ENCODE data around the gene ASCL4. TPM values are rescaled to one million over a fixed set of nuclear protein-coding genes. Genes with fewer than 3 reads are reported as not detected.

ASCL4 gene
- total RNA-seq, 1 experiment from 2014 or later = not detected

- Mint-ChIP-seq H3K4me3 (ENCODE audit: low read depth, unreplicated experiment) (no peak overlapping the region), H3K4me1 (ENCODE audit: low read depth, unreplicated experiment) (no peaks in the 10 kb centered on the region), H3K9me3 (ENCODE audit: low read depth, unreplicated experiment) (no peaks in the 10 kb centered on the region), H3K27me3 (ENCODE audit: unreplicated experiment) (no peaks in the 10 kb centered on the region), H3K27ac (ENCODE audit: unreplicated experiment) (no peak overlapping the region), H3K36me3 (ENCODE audit: insufficient read depth, unreplicated experiment) (peaks cover 21% of the 10 kb centered on the region)
- CTCF ChIA-PET = no interaction called here
- TF ChIP-seq CTCF (IDR thresholded peaks at IDR 0.05; ENCODE audit: unreplicated experiment) = no peak
- no peak for DNase-seq
- intact Hi-C loops (cut with micrococcal nuclease; ENCODE audit: unreplicated experiment) = no loop called here
- no TSS peak for BruUV-seq (replicated peaks)
Observed at GRCh38 chr12:107748472-107748871, 26.0 kb upstream of the ASCL4 start.

GRCh38 chr12:107749083-107749482, 25.4 kb upstream of the ASCL4 start:
- no TSS peak for BruUV-seq (replicated peaks)
- DNase-seq = no peak
- Mint-ChIP-seq H3K4me1 (ENCODE audit: low read depth, unreplicated experiment) (no peaks in the 10 kb centered on the region), H3K27me3 (ENCODE audit: unreplicated experiment) (no peaks in the 10 kb centered on the region), H3K36me3 (ENCODE audit: insufficient read depth, unreplicated experiment) (peaks cover 18% of the 10 kb centered on the region), H3K9me3 (ENCODE audit: low read depth, unreplicated experiment) (no peaks in the 10 kb centered on the region), H3K4me3 (ENCODE audit: low read depth, unreplicated experiment) (no peak overlapping the region), H3K27ac (ENCODE audit: unreplicated experiment) (no peak overlapping the region)
- intact Hi-C loops (cut with micrococcal nuclease; ENCODE audit: unreplicated experiment) = no loop called here
- TF ChIP-seq CTCF (IDR thresholded peaks at IDR 0.05; ENCODE audit: unreplicated experiment) = no peak
- CTCF ChIA-PET = no interaction called here

- Mint-ChIP-seq H3K36me3 (ENCODE audit: insufficient read depth, unreplicated experiment) (peaks cover 34% of the 10 kb centered on the region), H3K27me3 (ENCODE audit: unreplicated experiment) (no peaks in the 10 kb centered on the region), H3K4me3 (ENCODE audit: low read depth, unreplicated experiment) (peak overlapping the region; percentile 85), H3K27ac (ENCODE audit: unreplicated experiment) (peak overlapping the region; percentile 68), H3K9me3 (ENCODE audit: low read depth, unreplicated experiment) (no peaks in the 10 kb centered on the region), H3K4me1 (ENCODE audit: low read depth, unreplicated experiment) (peaks cover 8% of the 10 kb centered on the region)
- intact Hi-C loops (cut with micrococcal nuclease; ENCODE audit: unreplicated experiment) = loop anchor here (5.0 kb wide), 1 partner anchor 72 kb away; the partner anchor contains the start of gene PWP1
- CTCF ChIA-PET = interaction anchor here (0.6 kb wide), 1 partner anchor 88 kb away, joined by 4 read pairs; no protein-coding TSS in a partner anchor
- DNase-seq = peak; percentile 21
- no TSS peak for BruUV-seq (replicated peaks)
- TF ChIP-seq CTCF (IDR thresholded peaks at IDR 0.05; ENCODE audit: unreplicated experiment) = no peak
Observed at GRCh38 chr12:107759410-107759809, 15.1 kb upstream of the ASCL4 start.

DNA sequence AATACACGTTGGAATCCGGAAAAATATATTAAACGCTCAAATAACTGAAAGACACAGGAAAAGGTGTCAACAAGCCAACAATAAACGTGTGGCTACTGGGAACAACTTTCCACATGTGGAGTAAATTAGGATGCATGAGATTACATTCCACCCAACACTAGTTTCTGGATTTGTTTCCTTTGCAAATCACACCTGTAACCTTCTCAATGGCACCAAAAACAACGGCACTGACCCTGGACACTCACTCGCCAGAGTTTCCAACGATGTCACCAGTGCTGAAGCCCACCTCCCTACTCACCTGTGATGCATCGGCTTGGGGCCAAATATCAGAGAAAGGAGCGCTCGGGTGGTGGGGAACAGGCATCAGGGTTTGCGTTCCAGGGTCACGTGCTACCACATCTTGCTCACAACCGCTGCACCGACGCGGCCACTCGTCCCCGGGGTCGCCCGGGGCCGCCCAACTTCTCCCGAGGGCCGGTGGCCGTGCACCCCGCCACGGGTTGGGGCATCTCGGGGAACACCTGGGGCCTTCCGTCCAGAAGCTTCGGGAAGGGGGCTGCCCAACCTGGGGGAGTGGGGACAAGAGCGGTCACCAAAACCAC, 14.2 kb upstream of the ASCL4 start:
- H3K27ac Mint-ChIP-seq (ENCODE audit: unreplicated experiment) = peak overlapping the region; percentile 68
- BruUV-seq (replicated peaks) = no TSS peak
- intact Hi-C loops (cut with micrococcal nuclease; ENCODE audit: unreplicated experiment) = loop anchor here (2.0 kb wide), 1 partner anchor 124 kb away; no protein-coding TSS in a partner anchor
- CTCF ChIA-PET = interaction anchor here (0.6 to 0.7 kb wide), 2 partner anchors 84 to 89 kb away, joined by 4 to 5 read pairs; no protein-coding TSS in a partner anchor
- H3K9me3 Mint-ChIP-seq (ENCODE audit: low read depth, unreplicated experiment) = no peaks in the 10 kb centered on the region
- H3K27me3 Mint-ChIP-seq (ENCODE audit: unreplicated experiment) = no peaks in the 10 kb centered on the region
- DNase-seq = peak; percentile 29
- TF ChIP-seq CTCF (IDR thresholded peaks at IDR 0.05; ENCODE audit: unreplicated experiment) = no peak
- H3K36me3 Mint-ChIP-seq (ENCODE audit: insufficient read depth, unreplicated experiment) = peaks cover 34% of the 10 kb centered on the region
- H3K4me1 Mint-ChIP-seq (ENCODE audit: low read depth, unreplicated experiment) = peaks cover 8% of the 10 kb centered on the region
- peak overlapping the region; percentile 85 for H3K4me3 Mint-ChIP-seq (ENCODE audit: low read depth, unreplicated experiment)

Measured in Calu3 (cell line).